Measurements from ENCODE around the gene KRTAP4-5.
"Not testable (repeated sequence)": the region's sequence is repeated elsewhere in the genome, so short reads cannot be mapped to it uniquely, and the experiment has no call there.

KRTAP4-5 gene

DNA sequence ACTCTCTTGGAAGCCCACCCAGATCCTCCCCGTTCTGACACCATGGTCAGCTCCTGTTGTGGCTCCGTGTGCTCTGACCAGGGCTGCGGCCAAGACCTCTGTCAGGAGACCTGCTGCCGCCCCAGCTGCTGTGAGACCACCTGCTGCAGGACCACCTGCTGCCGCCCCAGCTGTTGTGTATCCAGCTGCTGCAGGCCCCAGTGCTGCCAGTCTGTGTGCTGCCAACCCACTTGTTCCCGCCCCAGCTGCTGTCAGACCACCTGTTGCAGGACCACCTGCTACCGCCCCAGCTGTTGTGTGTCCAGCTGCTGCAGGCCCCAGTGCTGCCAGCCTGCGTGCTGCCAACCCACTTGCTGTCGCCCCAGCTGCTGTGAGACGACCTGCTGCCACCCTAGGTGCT, 44.3 kb downstream of the KRTAP4-5 start, which contains the start of gene KRTAP4-9:
Gene KRTAP4-9, plus strand, starts transcription at position 43 of the 400 bp plus-strand sequence. Its CDS starts 0 bp downstream, at position 43.
- DNase-seq: not testable (repeated sequence)

GRCh38 chr17:41104386-41105038, 45.1 kb downstream of the KRTAP4-5 start:
- DNase-seq: not testable (repeated sequence)

DNA sequence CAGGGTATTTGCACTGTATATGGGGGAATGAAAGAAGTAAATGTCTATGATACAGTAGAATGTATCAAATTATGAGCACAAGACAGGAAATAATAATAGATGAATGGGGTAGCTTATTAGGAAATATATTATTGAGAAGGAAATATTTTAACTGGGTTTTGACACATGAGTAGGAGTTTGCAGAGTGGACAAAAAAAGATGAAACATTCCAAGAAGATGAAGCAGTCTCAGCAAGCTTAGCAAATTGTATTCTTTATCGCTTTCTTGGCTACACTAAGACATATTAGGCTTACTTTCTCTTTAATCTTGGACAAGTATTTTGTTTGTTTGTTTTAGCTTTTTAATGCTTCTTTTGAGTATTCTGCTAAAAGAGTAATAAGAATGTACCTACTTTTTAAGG, 45.7 kb downstream of the KRTAP4-5 start:
- DNase-seq: no peak

GRCh38 chr17:41101586-41102259, 47.9 kb downstream of the KRTAP4-5 start, which contains the start of gene KRTAP4-16:
Gene KRTAP4-16, minus strand, starts transcription at chr17:41102209. Its CDS starts 0 bp downstream, at chr17:41102209.
- no peak for DNase-seq

- not testable (repeated sequence) for DNase-seq
Observed at GRCh38 chr17:41099682-41100480, 49.7 kb downstream of the KRTAP4-5 start.
